Islet precursor cell (in vitro differentiated cells): Measurements from ENCODE around the gene TMPRSS11B.
"Not testable (repeated sequence)": the region's sequence is repeated elsewhere in the genome, so short reads cannot be mapped to it uniquely, and the experiment has no call there.

Experiments used
- DNase-seq: peaks from one replicate; pipeline ENCODE4 v3.0.0-alpha.2; 2018

The TMPRSS11B gene, protein sequence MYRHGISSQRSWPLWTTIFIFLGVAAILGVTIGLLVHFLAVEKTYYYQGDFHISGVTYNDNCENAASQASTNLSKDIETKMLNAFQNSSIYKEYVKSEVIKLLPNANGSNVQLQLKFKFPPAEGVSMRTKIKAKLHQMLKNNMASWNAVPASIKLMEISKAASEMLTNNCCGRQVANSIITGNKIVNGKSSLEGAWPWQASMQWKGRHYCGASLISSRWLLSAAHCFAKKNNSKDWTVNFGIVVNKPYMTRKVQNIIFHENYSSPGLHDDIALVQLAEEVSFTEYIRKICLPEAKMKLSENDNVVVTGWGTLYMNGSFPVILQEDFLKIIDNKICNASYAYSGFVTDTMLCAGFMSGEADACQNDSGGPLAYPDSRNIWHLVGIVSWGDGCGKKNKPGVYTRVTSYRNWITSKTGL

DNA sequence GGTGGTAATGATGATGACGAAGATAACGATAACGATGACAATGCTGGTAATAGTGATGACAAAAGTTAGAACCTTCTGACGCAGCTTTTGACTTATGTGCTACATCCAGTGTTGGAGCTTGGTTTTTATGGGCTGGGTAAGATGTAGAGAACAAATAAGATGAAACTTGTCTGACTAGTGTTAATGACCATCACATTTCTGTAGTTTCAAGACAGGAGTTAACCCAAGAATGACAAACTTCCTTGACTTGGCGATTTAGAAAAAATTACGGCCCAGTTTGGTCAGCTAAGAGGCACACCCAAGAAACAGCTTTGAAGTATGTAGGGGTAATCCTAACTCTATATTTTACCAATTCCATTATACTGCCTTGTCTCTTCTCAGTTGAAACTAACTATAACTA lies at the start of gene TMPRSS11B:
TMPRSS11B (minus strand) TSS at position 101 of the 400 bp plus-strand sequence. CDS start 136 bp downstream, outside the sequence.
- DNase-seq, result no peak

DNA sequence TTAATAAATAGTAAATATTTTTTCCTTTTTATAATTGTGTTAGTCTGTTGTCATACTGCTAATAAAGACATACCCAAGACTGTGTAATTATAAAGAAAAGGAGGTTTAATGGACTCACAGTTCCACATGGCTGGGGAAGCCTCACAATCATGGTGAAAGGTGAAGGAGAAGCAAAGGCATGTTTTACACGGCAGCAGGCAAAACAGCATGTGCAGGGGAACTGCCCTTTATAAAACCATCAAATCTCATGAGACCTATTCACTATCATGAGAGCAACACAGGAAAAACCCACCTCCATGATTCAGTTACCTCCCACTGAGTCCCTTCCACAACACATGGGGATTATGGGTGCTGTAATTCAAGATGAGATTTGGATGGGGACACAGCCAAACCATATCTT lies 45.8 kb upstream of the TMPRSS11B start:
- DNase-seq, result no peak

DNA sequence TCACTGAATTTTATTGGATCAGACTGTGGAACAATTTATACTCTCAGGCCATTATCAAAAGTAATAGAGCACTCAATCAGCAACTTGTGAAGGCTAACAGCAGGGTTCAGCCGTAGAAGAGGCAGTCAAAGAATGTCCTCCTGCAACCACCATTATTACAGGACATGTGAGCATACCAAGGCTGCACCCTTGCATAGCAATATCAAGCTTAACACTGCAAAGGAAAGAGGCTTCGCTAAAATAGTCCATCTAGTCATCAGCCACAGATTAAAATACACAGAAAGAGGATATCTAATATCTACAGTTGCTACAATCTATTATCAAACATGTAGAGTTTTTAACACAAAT lies 42.9 kb upstream of the TMPRSS11B start:
- no peak for DNase-seq

DNA sequence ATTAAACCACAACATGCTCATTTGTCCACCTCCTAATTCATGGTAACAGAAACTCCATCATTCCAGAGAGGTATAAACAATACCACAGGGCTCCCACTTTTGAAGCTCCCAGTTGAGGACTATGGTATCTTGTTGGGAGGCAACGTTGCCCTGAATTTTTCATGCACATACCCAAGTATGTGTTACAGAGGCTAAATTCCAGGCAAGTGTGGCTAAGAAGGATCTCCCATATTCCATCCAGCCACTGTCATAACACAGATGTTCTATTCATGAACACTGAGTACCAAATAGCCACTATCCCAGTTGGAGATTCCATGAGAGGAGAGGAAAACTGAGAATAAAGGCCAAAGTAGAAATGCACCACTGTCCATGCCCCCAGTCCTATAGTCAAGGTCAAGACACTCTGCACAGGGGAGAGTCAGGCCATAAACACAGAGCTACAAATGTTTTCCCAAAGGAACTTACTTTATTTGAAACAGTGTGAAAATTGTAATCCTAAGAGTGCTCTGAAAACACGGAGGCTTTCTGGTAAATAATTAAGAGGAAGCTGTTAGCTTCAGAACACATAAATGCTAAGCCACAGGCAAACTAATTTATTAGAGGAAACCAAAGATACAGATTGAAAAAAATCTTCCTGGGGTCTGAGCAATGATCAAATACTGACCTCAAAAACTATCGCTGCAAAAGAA lies 42.4 kb upstream of the TMPRSS11B start:
- no peak for DNase-seq

DNA sequence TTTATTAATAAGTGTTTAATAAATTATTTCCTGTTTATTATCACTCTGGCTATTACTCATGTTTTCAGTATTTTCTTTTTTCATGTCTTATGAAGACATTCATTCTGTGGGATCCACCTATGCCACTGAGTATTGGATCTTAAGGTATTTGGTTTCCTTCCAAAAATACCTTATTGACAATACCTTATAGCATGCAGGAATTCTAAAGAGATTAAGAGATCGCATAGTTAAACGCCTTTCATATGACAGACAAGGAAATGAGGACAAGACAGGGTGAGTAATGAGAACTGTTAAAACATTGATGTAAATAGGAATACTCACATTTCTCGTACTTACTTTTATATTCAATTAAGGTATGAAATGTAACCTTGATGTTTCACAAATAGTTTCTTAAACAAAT lies 38.2 kb upstream of the TMPRSS11B start:
- no peak for DNase-seq

DNA sequence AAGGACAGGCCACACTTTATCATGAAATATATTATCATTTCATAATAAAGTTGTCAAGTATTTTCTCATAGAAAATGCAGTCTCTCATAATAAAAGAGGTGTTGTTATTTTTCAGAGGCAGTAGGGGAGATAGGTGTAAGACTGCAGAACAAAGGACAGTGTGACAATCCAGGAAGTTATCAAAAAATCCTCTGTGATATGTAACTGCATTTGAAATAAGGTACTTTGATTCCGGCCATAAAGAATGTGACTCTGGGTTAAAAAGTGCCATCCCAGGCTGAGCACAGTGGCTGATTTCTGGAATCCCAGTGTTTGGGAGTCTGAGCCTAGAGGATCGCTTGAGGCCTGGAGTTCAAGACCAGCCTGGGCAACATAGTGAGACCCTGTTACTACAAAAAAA lies 37.6 kb upstream of the TMPRSS11B start:
- DNase-seq, result no peak

DNA sequence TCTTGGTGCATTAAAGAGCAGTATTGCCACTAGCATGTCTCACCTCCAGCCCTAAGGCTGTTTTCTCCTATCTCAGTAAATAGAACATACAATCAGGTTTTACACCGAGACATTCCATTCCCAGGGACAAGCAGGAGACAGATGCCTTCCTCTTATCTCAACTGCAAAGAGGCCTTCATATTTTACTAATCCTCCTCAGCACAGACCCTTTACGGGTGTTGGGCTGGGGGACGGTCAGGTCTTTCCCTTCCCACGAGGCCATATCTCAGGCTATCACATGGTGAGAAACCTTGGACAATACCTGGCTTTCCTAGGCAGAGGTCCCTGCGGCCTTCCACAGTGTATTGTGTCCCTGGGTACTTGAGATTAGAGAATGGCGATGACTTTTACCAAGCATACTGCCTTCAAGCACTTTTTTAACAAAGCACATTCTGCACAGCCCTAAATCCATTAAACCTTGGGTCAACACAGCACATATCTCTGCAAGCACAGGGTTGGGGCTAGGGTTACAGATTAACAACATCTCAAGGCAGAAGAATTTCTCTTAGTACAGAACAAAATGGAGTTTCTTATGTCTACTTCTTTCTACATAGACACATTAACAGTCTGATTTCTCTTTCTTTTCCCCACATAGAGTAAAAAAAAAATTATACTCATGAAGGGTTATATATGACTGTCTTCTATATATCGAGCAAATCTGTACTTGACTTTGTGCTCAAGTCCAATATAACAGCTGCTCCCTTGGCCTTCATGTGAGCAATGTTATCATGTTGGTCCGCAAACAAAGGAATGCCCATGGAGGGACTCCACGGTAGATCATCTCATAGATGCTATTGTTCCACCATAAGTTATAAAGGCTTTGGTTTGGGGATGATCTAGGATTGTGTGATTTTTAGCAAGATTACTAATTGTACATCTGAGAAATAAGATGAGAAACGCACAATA lies 36.6 kb upstream of the TMPRSS11B start:
- DNase-seq, result not testable (repeated sequence)

DNA sequence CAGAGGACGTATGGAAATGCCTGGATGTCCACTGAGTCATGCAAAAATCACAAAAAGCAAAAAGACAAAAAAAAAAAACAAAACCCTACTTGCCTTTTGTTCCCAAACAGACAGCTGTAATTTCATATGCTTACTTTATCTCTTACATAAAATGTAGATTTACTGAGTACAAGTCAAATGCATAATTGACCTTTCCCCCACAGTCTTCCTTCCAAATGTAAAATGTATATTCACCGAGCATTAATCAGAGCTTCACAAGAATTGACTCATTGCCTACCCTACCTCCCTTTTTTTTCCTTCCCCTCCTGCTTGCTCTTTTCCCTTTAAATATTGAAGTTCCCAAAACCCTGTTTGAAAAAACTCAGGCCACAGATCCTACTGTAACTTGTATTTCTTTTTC lies 32.5 kb upstream of the TMPRSS11B start:
- DNase-seq, result no peak

DNA sequence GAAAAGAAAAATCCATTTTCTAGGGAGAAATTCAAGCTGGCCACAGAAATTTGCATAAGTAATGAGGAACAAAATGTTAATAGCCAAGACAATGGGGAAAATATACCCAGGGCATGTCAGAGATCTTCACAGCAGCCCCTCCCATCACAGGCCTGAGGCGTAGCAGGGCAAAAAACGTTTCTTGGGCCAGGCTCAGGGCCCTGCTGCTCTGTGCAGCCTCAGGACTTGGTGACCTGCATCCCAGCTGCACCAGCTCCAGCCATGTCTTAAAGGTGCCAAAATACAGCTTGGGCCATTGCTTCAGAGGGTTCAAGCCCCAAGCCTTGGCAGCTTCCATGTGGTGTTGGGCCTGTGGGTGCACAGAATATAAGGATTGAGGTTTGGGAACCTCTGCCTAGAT lies 32.1 kb upstream of the TMPRSS11B start:
- no peak for DNase-seq

DNA sequence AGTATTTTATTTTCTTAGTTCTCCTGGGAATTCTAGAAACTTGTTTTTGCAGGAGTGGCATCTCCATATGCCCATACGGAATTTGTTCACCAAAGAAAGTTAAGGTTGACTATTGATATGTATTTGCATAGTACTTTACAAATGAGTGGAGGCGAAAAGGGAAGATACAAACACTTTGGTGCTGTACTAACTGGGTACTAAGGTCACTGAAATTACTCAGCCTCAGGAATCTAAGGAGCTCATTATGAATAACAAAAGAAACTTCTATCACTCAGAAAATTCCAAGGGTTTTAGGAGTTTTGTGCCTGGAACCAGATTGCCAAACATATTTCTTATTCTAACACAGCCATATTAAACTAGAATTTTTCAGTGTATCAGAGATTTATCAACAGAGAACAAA lies 27.4 kb upstream of the TMPRSS11B start:
- DNase-seq, result no peak

DNA sequence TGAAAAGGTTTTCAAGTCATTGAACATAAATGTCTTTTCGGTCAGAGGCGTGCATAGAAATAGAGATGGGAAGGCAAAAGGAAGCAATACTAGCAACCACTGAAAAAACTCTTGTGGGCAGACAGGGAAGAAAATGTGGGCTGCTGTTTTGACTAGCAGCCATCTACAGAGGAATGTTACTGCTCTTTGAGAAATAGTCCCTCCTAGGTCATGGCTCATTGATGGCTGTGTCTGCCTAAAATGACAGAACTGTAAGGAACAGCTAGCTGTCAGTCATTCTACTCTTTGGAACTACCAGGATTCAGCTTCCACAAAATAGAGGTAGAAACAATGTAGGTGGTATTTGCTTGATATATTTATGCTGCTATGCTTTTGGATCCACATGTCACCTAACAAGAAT lies 26.9 kb upstream of the TMPRSS11B start:
- DNase-seq, result peak; percentile 57

DNA sequence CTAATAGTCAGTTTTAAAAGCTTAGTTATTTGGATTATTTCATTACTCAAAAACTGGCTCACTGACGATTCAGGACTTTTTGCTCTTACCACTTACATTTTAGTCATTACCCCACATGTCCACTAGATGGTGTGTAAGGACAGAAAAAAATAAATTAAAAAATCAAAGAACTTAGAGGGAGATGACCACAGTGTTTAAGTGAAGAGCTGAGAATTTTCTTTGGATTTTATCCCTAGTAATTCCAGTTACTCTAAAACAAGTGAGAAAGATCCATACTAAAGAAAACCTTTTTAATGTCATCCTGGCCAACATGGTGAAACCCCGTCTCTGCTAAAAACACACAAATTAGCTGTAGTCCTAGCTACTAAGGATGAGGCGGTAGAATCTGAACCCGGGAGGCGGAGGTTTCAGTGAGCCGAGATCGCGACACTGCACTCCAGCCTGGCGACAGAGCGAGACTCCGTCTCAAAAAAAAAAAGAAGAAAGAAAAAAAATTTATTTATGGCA lies 26.4 kb upstream of the TMPRSS11B start:
- DNase-seq, result peak; percentile 56

DNA sequence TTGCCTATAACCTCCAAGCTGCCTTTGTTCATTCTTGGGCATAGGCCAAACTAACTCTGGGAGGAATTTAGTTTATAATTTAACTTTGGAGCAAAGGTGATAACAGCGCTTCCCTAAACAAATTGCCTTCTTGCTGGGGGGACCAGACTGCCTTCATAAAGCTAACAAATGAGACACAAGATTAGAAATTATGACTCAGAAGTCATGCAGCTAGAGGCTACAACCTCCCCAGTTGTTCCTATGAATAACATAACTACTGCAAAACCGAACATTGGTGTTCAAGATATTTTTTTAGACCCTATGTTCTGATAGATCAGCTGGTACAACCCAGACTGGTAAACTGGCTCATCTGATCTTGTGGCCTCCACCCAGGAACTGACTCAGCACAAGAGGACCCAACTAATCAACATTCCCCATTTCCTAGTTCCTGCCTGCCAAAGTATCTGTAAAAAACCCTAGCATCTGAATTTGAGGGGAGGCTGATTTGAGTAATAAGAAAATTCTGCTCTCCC lies 22.0 kb upstream of the TMPRSS11B start:
- DNase-seq, result no peak

DNA sequence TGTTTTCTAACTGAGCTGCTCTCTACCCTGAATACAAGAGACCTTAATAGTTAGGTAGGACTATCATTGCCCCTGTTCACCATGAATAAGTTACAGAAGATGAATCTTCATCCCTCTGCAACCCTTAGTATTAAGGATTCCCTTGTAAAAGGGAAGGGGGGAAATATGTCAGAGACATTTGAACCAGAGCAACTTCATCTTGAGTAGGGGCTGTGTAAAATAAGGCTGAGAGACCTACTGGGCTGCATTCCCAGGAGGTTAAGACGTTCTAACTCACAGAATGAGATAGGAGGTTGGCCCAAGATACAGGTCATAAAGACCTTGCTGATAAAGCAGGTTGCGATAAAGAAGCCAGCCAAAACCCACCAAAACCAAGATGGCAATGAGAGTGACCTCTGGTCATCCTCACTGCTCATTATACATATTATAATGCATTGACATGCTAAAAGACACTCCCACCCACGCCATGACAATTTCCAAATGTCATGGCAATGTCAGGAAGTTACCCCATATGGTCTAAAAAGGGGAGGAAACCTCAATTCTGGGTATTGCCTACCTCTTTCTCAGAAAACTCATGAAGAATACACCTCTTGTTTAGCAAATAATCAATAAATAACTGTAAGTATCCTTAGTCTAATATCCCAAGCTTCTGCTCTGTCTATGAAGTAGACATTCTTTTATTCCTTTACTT lies 19.5 kb upstream of the TMPRSS11B start:
- DNase-seq, result no peak

DNA sequence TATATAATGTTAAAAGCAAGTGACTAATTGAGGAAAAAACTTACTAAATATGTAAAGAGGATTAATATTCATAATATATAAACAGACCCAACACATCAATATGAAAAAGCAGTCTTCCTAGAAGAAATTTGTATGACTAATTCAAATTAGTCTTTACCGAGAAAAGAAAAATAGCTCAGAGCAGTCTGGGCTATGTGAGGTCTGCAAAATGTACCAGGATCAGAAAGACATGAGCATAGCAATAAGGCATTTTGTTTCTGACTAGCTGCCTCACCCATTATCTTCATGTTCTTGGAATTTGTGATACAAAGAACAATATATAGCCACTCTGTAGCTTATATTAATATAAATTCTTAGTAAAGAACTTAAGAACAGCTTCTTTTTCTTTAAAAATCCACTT lies 13.7 kb upstream of the TMPRSS11B start:
- no peak for DNase-seq

DNA sequence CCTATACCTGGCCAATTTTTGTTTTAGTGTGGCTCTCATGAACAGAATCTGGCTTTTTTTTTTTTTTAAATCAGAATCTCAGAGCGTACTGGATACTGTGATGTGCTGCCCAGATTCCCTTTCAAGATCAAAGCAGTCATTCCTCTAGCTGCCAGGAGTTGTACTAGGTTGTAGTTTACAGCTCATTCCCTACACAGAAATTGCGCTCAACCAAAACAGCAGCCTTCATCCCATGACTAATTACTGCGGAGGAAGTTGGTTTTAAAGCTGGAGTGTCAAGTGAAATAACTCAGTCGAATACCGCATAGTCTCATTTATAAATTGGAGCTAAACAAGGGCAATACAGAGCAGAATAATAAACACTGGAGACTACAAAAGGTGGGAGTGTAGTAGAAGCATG lies 12.2 kb upstream of the TMPRSS11B start:
- no peak for DNase-seq

DNA sequence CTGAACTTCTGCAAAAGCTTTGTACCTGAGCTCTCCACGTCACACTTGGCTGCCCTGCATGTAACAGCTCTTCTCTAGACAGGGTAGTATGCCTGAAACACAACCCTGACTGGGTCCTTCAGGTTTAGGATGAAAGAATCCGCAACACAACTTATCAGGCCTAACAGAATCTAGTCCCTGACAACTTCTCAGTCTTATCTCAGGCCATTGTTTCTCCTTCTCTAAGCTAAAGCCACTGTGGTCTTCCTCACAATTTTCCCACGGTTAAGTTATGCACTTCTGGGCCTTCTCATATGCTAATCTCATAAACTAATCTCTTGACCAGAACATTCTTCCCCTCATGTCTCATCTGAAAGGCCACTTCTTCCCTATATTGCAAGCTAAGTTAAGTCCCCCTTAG lies 10.8 kb upstream of the TMPRSS11B start:
- DNase-seq, result no peak

DNA sequence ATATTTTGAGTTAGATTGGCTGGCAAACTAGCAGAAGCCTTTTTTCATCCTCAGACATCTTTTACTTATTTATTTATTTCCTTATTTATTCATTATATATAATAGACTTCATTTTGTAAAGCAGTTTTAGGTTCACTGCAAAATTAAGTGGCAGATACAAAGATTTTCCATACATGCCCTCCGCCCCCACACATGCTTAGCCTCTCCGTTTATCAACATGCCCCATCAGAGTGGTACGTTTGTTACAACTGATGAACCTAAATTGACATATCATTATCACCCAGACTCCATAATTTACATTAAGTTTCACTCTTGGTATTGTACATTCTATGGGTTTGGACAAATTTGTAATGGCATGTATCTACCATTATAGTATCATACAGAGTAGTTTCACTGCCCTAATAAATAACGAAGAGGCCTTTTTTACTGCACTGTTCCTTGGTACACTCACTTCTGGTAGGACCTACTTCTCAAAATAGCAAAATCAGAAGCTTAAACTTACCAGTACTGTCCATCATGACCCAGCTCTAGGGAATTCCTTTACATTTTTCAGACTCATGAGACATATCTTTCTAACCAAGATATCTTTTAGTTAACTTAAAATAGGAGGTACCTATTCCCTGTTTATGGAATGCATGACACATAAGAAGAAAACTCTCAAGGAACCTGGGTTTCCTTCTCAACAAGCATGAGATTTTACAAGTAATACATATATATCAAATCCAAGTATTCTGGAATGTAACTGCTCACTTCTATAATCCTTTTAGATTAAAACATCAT lies 4.8 kb upstream of the TMPRSS11B start:
- no peak for DNase-seq

DNA sequence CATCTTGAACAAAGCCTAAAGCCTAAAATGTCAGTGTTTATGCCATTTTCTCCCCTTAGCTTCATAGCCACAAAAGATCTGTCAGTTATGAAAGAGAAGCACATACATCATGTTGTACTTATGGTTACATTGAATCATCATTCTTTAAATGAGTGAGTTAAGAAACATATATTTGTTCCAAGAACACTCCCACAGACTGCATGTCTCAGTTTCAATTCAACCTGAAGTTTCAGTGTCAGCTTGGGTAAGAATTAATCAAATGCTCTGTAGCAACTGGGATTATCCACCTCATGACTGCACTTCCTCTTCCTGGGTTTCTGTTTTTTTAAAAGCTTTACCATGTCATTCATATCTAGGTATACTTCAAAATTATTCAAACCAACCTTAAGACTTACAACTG lies 3.9 kb upstream of the TMPRSS11B start:
- no peak for DNase-seq

DNA sequence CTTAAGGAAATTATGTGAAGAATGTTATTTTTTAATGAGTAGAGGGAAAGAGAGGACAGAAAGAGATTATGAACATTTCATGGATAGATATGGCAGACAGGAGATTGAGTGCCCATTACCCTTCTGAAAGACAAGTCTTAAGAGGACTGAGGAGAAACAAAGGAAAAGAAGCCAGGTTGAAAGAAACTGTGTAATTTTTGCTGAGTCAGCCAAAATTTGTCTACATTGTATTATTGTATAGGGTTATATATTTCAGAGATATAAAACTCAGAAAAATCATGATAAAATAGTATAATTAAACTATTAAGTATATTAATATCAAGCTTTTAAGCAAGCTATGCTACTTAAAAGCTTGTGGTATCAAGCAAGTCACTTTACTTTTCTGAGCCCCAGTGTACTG lies 4.9 kb downstream of the TMPRSS11B start:
- no peak for DNase-seq

DNA sequence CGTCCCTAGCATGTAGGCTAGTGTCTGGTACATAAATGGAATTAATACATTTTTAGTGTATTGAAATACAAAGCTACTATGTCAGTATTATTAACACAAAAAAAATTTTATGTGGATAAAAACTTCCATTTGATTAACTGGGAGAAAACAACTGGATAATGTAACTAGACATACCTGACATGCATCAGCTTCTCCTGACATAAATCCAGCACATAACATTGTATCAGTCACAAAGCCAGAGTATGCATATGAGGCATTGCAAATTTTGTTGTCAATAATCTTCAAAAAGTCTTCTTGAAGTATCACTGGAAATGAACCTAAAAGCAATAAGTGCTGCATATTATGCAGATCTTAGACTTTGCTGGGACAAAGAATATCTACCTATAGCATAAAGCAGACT lies 16.9 kb downstream of the TMPRSS11B start:
- DNase-seq, result no peak

DNA sequence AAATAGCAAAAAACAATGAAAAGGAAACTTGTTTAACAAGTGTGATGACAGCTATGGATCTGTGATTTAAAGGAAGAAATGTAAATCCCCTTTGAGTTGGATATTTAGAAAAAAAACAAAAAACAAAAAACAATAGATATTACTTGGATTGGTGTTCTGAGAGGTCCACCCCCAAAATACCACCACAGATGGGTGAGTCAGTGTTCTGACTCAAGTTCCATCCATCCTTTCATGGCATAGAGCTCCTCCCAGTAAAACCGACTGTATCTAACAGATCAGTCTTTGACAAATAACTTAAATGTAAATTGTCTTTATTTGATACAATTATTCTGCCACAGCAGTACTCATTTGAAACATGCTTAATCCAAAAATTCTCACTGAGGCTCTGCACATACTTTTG lies 27.4 kb downstream of the TMPRSS11B start:
- DNase-seq, result no peak
